Right renal pelvis (tissue), 4 donors: ENCODE results near the gene APOA4. TPM values are rescaled to one million over a fixed set of nuclear protein-coding genes. Genes with fewer than 3 reads are reported as not detected.

ENCODE experiments used
- DNase-seq, 4 donors: peaks; one replicate each; pipeline ENCODE4 v3.0.0-alpha.2; 2013; ENCODE audit warnings: low read depth in 4 of 4, low spot score in 3 of 4, missing footprints in 1 of 4
- polyA plus RNA-seq, 4 donors: library from polyadenylated mRNA; unstranded; fragments of 120-200 nt; gene quantifications; one replicate each; pipeline ENCODE4 v1.2.1, GENCODE V29; 2013; ENCODE audit not compliant: insufficient read length in 4 of 4

Gene APOA4
- polyA plus RNA-seq, 4 donors, result 0.08 TPM; not detected in 3

- no peak for DNase-seq
Observed at GRCh38 chr11:116831790-116832349, 8.8 kb upstream of the APOA4 start.

GRCh38 chr11:116830184-116830912 lies 7.2 kb upstream of the APOA4 start:
- no peak for DNase-seq

GRCh38 chr11:116829525-116830183 lies 6.5 kb upstream of the APOA4 start, which contains the start of gene APOC3:
TSS of gene APOC3 (plus strand) at chr11:116829907. CDS start at chr11:116830583, 676 bp downstream.
- no peak for DNase-seq

DNA sequence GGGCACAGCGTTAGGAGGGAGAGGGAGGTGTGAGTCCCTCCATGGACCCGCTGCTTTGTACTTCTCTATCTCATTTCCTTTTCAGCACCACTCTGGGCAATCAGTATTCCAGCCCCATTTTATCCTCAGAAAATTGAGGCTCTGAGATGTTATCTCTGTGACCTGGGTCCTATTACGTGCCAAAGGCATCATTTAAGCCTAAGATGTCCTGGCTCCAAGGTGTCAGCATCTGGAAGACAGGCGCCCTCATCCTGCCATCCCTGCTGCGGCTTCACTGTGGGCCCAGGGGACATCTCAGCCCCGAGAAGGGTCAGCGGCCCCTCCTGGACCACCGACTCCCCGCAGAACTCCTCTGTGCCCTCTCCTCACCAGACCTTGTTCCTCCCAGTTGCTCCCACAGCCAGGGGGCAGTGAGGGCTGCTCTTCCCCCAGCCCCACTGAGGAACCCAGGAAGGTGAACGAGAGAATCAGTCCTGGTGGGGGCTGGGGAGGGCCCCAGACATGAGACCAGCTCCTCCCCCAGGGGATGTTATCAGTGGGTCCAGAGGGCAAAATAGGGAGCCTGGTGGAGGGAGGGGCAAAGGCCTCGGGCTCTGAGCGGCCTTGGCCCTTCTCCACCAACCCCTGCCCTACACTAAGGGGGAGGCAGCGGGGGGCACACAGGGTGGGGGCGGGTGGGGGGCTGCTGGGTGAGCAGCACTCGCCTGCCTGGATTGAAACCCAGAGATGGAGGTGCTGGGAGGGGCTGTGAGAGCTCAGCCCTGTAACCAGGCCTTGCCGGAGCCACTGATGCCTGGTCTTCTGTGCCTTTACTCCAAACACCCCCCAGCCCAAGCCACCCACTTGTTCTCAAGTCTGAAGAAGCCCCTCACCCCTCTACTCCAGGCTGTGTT lies 5.8 kb upstream of the APOA4 start:
- DNase-seq, result no peak

DNA sequence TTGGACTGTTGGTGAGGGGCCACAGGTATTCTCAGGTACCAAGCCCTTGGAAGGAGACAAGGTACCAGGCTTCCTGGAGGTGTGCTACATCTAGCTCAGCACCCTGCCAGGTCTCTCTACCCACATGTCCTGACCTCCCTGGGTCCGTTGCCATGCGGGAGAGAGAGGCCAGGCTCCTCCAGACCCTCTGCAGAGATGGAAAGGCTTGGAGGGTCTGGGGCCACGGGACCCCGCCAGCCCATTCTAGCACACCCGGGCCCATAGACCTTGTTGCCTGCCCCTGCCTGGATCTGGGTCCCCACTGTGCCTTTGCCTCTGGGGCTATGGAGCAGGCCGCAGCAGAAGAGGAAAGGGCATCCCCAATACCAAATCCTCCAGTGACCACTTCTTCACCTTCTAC lies 4.4 kb upstream of the APOA4 start:
- no peak for DNase-seq

- no peak for DNase-seq
Observed at GRCh38 chr11:116826751-116827431, 3.8 kb upstream of the APOA4 start.

GRCh38 chr11:116825854-116826750 lies 3.0 kb upstream of the APOA4 start:
- DNase-seq, result no peak

DNA sequence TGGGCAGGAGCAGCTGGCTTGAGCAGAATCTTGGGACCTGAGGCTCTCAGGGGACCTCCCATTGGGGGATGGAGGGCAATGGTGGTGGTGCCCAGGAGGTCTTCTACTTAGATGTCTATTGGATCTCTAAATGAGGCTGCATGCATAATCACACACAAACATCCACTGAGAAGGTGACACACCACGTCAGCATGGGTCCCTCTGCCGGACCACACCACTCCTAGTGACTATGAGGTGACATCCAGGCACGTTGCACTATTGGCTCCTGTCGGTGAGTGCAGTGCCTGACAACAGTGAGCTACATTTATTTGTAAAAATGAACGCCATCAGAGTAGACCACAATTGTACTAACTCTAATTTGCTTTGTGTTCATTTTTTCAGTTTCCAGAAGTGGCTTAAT lies 2.3 kb upstream of the APOA4 start:
- DNase-seq, result no peak

- DNase-seq, result no peak
Observed at GRCh38 chr11:116822575-116822974, 529 bp downstream of the APOA4 start.

GRCh38 chr11:116821050-116821918 lies 1.8 kb downstream of the APOA4 start:
- DNase-seq, result no peak

DNA sequence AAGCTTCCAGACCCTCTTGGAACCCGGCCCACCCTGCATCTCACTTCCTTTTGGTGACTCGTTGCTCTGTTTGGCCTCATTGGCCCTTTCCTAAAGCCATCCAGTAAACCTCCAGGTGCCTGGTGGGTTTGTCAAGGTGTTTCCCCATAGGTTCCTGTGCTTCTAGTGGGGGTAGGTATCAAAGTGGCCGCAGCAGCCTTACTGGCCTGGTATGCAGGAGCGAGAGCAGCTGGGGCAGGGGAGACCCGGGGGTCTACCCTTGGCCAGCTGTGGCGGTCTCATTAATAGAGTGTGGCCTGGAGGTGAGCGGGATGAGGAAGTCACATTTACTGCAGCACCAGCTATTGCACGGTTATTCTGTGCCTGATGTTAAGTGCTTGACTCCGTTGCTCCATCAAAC lies 4.1 kb downstream of the APOA4 start:
- DNase-seq, result no peak

DNA sequence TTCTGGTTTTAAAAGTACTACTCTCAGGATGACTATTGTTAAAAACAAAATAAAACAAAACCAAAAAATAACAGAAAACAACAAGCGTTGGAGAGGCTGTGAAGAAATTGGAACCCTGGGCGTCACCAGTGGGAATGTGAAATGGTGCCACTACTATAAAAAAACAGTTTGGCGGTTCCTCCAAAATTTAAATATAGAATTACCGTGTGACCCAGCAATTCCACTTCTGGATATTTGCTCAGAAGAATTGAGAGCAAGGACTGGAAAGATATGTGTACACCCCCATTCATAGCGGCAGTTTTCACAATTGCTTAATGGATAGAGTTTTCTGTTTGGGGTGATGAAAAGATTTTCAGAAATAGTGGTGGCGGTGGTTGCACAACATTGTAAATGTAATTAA lies 8.6 kb downstream of the APOA4 start:
- DNase-seq, result no peak

DNA sequence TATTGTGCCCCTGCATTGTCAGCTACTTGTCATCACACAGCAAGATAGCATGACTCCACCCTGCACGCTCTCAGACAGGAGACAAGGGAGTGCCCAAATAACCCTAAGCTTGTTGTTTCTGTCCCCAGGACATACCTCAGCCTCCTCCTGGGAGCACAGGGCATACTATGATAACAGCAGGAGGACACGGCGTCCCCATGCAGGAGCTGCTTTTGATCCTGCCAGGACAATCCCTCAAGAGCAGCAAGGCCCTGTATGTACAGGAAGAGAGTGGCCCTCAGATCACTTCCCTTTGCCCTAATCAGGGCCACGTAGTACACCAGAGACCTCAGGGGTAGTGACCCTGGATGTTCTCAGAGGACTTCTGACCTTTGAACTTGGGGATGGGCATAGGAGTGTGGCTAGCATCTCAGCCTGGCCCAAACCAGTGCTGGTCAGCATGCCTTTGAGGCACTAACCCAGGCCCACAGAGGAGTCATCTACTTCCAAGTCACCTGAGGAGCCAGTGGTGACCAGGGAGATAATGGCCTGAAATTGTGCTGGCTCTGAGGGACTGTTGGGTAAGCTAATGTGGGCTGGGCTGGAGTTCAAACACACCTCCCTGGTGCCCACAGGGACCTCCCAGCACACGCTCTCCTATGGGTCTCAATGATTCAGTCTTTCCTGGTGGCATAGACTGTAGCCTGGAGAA lies 9.2 kb downstream of the APOA4 start:
- no peak for DNase-seq

DNA sequence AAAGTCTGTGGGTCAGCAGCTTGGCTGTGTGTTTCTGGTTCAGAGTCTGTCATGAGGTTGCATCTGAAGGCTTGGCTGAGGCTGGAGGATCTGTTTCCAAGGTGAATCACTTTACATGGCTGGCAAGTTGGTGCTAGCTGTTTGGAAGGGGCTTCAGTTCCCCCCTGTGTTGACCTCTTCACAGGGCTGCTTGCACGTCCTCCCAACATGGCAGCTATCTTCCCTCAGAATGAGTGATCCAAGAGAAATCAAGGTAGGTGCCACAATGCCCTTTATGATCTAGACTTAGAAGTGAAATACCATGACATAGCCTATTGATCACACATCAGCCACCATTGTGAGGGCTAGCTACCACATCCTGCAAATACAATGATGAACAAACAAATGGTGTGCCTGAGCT lies 9.9 kb downstream of the APOA4 start:
- no peak for DNase-seq

DNA sequence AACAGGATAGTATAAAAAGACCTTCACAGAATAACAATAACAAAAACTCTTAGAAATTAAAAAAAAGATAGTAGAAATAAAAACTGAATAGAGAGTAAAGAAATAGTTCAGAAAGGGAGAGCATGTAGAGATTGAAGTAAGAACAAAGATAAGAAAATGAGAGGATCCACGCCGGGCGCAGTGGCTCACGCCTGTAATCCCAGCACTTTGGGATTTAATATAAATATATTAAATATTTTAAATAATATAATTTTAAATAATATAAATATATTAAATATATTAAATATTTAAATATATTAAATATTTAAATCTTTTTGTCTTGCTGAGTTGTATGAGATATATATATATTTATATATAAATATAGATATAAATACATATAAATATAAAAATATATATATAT lies 11.0 kb downstream of the APOA4 start:
- DNase-seq, result no peak

- no peak for DNase-seq
Observed at GRCh38 chr11:116811194-116811593, 11.9 kb downstream of the APOA4 start.

GRCh38 chr11:116808262-116809175 lies 14.6 kb downstream of the APOA4 start:
- DNase-seq, result no peak
